NK-92 (cell line): ENCODE results near the gene CASQ2.

Source experiments
- DNase-seq: peaks from one replicate; lab custom pipeline; 2025; ENCODE audit not compliant: unreplicated experiment; lab: John Stamatoyannopoulos, UW

Gene CASQ2

DNA sequence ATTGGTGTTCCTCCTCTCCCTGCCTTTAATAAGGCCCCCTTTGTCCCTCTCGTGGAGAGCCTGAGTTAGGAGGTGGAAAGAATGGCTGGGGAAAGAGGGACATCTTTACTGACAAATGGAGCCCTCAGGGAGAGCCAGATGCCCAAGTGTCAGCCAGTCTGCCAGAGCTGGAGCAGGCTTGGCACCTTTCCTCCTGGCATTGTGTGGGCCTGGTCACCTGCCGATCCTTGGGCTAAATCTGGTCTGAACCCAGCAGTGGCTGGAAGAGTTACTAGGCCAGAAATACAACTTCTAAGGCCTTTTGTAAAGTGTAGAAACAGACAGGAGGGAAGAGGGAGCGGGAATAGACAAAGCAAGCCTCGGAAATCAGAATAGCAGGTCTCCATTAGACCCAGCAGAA, 101.8 kb downstream of the CASQ2 start:
- no peak for DNase-seq

- no peak for DNase-seq
These were observed 102.3 kb downstream of the CASQ2 start for GRCh38 chr1:115666206-115666605.

DNA sequence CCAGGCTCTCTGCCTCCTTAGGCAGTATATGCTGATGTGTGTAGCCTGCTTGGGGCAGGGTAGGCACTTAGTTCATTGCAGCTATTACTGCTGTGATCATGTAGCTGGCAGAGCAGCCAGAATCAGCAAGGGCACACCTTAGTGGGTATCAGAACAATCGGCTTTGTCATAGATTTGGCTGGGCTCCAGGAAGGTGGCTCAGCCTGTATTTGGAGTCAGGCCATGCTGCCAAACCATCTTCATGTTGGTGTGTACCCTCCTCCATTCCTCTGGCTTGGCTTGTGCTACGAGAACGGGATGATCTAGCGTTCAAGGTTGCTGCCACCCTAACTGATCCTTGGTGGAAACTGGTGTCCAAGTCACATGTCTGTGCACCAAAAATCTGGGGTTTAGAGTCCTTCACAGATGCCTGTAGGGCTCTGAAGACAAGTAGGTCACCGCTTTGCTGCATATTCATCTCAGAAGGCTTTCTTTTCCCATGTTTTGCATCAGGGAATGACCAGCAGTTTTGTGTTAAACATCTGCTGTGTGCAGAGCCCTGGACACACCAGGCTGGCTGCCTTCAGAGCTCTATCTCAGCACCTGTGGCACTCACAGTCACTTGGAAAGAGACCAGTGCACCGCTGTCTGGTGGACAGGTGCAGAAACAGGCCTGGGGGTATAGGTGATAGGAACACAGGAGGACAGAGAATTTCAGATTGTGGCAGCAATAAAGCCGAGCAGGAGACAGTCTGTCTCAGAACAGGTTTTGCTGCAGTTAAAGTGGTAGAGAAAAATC, 103.0 kb downstream of the CASQ2 start:
- no peak for DNase-seq

DNA sequence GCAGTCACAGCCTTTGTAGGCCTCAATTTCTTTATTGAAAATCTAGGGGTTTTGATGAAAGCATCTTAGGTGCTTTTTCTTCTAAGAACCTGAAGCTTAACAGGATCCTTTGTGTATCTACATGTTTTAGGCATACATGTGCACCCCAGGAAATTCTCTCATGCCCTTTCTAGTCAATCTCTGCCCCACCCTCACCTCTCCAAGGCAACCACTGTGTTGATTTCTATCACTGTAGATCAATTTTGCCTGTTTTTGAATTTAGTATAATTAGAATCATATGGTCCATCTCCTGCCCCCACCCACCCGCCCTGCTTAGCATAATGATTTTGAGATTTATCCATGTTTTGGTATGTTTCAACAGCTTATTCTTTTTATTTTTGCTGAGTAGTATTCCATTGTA, 107.4 kb downstream of the CASQ2 start:
- DNase-seq: no peak

DNA sequence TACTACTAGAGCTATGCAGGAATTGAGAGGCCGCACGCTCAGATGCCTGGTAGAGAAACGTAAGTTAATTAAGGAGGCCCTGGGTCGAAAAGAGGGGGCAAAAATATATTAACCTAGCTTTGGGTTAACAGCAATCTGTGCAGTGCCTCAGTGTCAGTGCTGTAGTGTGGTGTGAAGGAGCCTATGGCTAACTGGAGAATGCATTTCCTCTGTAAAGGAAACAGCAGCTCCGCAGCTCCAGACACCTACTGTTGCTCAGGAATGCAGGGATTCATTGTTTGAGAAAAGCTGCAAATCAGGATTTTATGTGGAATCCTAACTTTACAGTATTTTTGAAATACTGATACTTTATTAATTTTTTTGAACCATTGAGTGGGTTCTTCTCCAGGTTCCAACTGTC, 108.4 kb downstream of the CASQ2 start:
- no peak for DNase-seq

DNA sequence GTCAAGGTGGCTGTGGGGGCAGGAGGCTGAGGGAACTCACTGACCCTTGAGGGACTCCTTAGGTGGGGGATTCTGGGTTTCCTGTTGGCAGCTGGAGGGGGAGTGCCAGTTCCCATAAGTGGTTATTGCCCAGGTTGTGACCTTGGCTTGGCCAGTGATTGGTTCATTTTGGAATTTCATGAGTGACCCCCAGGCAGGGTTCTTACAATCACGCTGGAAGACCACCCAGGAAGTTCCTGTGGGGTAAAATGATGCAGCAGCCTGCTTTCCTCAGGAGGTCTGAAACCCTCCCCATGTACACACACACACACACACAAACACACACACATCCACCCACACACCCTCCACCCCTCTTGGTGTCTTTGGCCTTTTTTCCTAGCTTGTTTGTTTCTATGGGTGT, 109.9 kb downstream of the CASQ2 start:
- no peak for DNase-seq

- no peak for DNase-seq
These were observed 111.9 kb downstream of the CASQ2 start for GRCh38 chr1:115656461-115657077.

GRCh38 chr1:115655916-115656315, 112.6 kb downstream of the CASQ2 start:
- DNase-seq: no peak

GRCh38 chr1:115655306-115655663, 113.2 kb downstream of the CASQ2 start:
- DNase-seq: no peak

DNA sequence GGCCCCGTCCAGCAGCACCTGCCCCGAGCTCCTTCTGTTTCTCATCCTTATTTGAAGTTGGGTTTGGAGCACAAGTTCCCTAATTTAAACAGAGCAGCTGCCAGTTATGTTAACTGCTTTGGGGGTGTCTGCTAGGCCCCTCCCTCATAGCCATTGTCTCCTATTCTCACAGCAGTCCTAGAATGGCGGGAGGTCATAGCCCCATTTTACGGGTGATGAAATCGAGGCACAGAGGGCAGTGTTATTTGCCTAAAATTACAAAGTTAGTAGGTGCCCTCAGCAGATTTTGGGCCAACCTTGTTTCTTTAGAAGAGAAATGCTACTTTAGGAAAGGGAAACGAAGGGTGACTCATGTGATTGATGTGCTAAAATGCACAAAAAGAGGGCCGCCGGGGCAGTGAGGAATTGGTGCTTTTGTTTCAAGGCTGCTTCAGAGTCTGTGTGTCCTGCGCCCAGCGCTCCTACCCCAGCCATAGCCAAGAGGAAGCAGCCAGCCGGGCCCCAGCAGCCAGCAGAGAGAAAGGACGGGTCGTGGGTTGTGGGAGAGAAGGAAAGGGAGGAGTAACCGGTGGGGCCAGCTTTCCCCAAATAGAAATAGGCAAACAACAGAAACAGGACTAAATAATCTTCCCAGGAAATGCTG, 113.7 kb downstream of the CASQ2 start:
- no peak for DNase-seq

DNA sequence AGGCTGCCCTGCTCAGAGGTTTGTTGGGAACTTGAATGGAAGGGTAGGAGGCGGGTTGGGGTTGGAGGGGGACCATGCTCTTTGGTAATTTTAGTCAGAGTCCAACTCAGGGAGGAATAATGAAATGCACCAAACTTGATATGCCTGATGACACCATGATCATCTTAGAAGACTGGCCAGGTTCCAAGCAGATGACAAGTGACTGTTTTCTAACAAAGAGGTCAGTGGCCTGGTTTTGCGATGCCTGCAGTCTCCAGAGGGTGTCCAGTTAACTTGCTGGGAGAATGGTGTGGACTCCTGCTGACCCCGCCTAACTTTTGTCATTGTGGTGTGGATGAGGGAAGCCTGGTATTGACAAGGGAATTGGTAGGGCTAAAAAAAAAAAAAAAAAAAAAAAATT, 114.4 kb downstream of the CASQ2 start:
- no peak for DNase-seq

DNA sequence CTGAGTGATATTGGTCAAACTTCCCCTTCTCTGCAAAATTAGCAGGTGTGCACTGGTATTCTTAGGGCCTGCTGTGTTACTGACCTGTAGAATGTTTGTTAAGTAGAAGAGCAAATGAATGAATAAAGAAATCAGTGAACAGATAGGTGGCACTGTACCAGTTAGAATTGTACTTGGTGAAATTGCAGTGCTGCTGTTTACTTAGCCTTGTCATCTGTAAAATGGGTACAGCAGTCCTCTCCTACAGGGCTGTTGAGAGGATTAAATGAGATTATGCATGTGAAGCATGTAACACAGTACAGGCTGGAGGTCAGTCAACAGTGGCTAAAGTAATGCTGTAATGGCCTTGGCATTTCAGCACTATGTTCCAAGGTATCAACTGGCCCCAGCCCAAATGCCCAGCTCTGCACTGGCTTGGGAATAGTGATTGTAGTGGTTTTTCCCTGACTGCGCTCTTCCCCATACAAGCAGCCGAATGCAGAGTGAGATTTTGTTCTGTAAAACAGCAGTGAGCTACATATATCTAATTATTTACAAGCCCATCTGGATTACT, 116.2 kb downstream of the CASQ2 start:
- DNase-seq: no peak

- no peak for DNase-seq
These were observed 117.1 kb downstream of the CASQ2 start for GRCh38 chr1:115651391-115651790.

DNA sequence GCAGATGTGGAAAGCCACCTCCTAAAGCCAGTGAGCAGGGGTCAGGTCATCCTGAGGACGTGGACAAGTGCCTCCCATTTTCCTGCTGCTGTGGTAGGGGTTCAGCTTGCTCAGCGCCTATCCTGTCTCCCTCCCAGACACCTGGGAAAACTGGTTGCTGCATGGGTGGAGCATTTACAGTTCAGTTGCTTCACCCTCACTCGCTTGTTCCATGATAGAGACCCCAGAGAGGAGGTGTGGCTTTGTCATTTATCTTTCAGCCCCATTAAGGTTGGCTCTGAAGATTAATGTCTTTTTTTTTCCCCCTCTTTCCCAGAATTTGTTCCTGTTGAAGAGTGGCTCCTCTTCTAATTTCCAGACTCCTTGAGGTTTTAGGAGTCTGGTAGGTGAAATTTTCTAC, 117.6 kb downstream of the CASQ2 start:
- DNase-seq: no peak
